Measurements from ENCODE around the gene CACNB3. TPM values are rescaled to one million over a fixed set of nuclear protein-coding genes. Genes with fewer than 3 reads are reported as not detected.

CACNB3 gene
- total RNA-seq, 1 experiment from 2014 or later: 8.9 TPM

- DNase-seq (ENCODE audit: low read depth in 1 of 2, low spot score in 2 of 2): no peak
- peaks cover 2% of the 10 kb centered on the region; the same call in 1 of the 2 replicates for H3K4me1 ChIP-seq (replicated peaks)
- H3K27me3 ChIP-seq (replicated peaks): no peaks in the 10 kb centered on the region
- no peaks in the 10 kb centered on the region for H3K9me3 ChIP-seq (replicated peaks)
- H3K36me3 ChIP-seq: no peaks in the 10 kb centered on the region
- no peak overlapping the region for H3K4me3 ChIP-seq
- no peak overlapping the region for H3K27ac ChIP-seq
These were observed 21.3 kb upstream of the CACNB3 start for GRCh38 chr12:48796976-48797375.

- Histone ChIP-seq H3K4me1 (replicated peaks) (0 out of 2 replicates have a peak, but pooled peaks cover 2% of the 10 kb centered on the region), H3K4me3 (no peak overlapping the region), H3K36me3 (no peaks in the 10 kb centered on the region), H3K27ac (no peak overlapping the region), H3K27me3 (replicated peaks) (no peaks in the 10 kb centered on the region), H3K9me3 (replicated peaks) (no peaks in the 10 kb centered on the region)
- DNase-seq (ENCODE audit: low read depth in 1 of 2, low spot score in 2 of 2): no peak
These were observed 17.8 kb upstream of the CACNB3 start for GRCh38 chr12:48800457-48800856.

DNA sequence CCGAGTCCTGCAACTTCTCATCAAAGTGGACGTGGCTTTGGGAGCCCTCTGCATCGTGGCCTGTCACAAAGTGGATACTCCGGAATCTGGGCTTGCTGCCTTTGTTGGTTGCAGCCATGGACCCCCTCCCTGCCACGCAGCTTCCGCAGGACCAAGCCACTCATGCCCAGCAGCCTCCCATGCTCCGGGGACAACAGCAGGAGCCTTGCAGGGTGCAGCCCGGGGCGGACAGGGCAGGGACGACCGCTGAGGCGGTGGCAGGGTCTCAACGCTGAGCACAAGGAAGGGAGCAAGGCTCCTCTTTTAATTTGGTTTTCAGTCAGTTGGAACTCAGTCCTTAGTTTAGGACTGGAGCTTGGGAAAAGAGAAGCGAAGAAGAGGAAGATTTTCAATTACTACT lies 17.3 kb upstream of the CACNB3 start:
- DNase-seq (ENCODE audit: low read depth in 1 of 2, low spot score in 2 of 2): no peak
- Histone ChIP-seq H3K9me3 (replicated peaks) (no peaks in the 10 kb centered on the region), H3K36me3 (no peaks in the 10 kb centered on the region), H3K27ac (no peak overlapping the region), H3K27me3 (replicated peaks) (no peaks in the 10 kb centered on the region), H3K4me3 (no peak overlapping the region), H3K4me1 (replicated peaks) (0 out of 2 replicates have a peak, but pooled peaks cover 2% of the 10 kb centered on the region)

- Histone ChIP-seq H3K9me3 (replicated peaks) (no peaks in the 10 kb centered on the region), H3K4me1 (replicated peaks) (0 out of 2 replicates have a peak, but pooled peaks cover 2% of the 10 kb centered on the region), H3K27me3 (replicated peaks) (no peaks in the 10 kb centered on the region), H3K36me3 (no peaks in the 10 kb centered on the region), H3K27ac (no peak overlapping the region), H3K4me3 (no peak overlapping the region)
- no peak for DNase-seq (ENCODE audit: low read depth in 1 of 2, low spot score in 2 of 2)
These were observed 14.6 kb upstream of the CACNB3 start for GRCh38 chr12:48803675-48804074.

- Histone ChIP-seq H3K4me3 (no peak overlapping the region), H3K27ac (no peak overlapping the region), H3K36me3 (no peaks in the 10 kb centered on the region), H3K27me3 (replicated peaks) (no peaks in the 10 kb centered on the region), H3K4me1 (replicated peaks) (peaks cover 14% of the 10 kb centered on the region), H3K9me3 (replicated peaks) (no peaks in the 10 kb centered on the region)
- no peak for DNase-seq (ENCODE audit: low read depth in 1 of 2, low spot score in 2 of 2)
These were observed 10.3 kb upstream of the CACNB3 start for GRCh38 chr12:48807981-48808380.

DNA sequence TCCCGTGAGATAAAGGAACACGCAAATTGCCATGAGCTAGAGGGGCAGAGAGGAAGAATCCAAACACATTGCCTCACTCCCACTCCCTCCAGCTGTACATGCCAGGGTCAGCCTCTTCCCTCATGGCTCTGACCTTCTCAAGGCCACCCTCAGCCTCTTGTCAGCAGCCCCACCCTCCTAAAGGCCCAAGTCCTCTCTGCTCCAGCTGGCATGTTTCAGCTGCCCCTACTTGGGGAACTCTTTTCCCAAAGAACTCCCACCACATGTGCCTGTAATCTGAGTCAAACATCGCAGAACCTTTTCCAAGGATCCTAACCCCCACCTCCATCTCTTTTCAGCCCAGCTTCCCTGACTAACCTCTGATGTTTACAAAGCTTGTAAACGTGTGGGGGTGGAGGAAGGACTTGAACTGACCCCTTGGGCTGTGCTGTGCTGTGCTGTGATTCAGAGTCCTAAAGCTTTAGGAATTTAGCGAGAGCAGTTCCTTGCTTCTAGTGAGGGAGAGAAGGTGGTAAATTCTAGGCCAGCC lies 7.3 kb upstream of the CACNB3 start:
- Histone ChIP-seq H3K4me3 (no peak overlapping the region), H3K27ac (no peak overlapping the region), H3K4me1 (replicated peaks) (peaks cover 22% of the 10 kb centered on the region), H3K27me3 (replicated peaks) (no peaks in the 10 kb centered on the region), H3K36me3 (no peaks in the 10 kb centered on the region), H3K9me3 (replicated peaks) (no peaks in the 10 kb centered on the region)
- peak; percentile 63 to 72 for DNase-seq (ENCODE audit: low read depth in 1 of 2, low spot score in 2 of 2)

GRCh38 chr12:48811437-48812090 lies 6.7 kb upstream of the CACNB3 start:
- H3K9me3 ChIP-seq (replicated peaks): no peaks in the 10 kb centered on the region
- H3K27ac ChIP-seq: no peak overlapping the region
- H3K36me3 ChIP-seq: no peaks in the 10 kb centered on the region
- H3K4me3 ChIP-seq: no peak overlapping the region
- DNase-seq (ENCODE audit: low read depth in 1 of 2, low spot score in 2 of 2): no peak
- peaks cover 25% of the 10 kb centered on the region for H3K4me1 ChIP-seq (replicated peaks)
- no peaks in the 10 kb centered on the region for H3K27me3 ChIP-seq (replicated peaks)

- Histone ChIP-seq H3K4me3 (no peak overlapping the region), H3K27ac (no peak overlapping the region)
- no peak for DNase-seq (ENCODE audit: low read depth in 1 of 2, low spot score in 2 of 2)
These were observed 5.9 kb upstream of the CACNB3 start for GRCh38 chr12:48812389-48812788.

GRCh38 chr12:48813465-48814261 lies 4.6 kb upstream of the CACNB3 start:
- DNase-seq (ENCODE audit: low read depth in 1 of 2, low spot score in 2 of 2): no peak
- H3K4me3 ChIP-seq: peak overlapping the region; percentile 55
- H3K27ac ChIP-seq: no peak overlapping the region
- no peaks in the 10 kb centered on the region for H3K36me3 ChIP-seq
- no peaks in the 10 kb centered on the region for H3K27me3 ChIP-seq (replicated peaks)
- no peaks in the 10 kb centered on the region; the same call in 1 of the 2 replicates for H3K9me3 ChIP-seq (replicated peaks)
- peaks cover 29% of the 10 kb centered on the region for H3K4me1 ChIP-seq (replicated peaks)

More at GRCh38 chr12:48812389-48812788, 5.9 kb upstream of the CACNB3 start:
- peaks cover 25% of the 10 kb centered on the region for H3K4me1 ChIP-seq (replicated peaks)
- no peaks in the 10 kb centered on the region for H3K36me3 ChIP-seq
- no peaks in the 10 kb centered on the region; the same call in 1 of the 2 replicates for H3K9me3 ChIP-seq (replicated peaks)
- H3K27me3 ChIP-seq (replicated peaks): no peaks in the 10 kb centered on the region

DNA sequence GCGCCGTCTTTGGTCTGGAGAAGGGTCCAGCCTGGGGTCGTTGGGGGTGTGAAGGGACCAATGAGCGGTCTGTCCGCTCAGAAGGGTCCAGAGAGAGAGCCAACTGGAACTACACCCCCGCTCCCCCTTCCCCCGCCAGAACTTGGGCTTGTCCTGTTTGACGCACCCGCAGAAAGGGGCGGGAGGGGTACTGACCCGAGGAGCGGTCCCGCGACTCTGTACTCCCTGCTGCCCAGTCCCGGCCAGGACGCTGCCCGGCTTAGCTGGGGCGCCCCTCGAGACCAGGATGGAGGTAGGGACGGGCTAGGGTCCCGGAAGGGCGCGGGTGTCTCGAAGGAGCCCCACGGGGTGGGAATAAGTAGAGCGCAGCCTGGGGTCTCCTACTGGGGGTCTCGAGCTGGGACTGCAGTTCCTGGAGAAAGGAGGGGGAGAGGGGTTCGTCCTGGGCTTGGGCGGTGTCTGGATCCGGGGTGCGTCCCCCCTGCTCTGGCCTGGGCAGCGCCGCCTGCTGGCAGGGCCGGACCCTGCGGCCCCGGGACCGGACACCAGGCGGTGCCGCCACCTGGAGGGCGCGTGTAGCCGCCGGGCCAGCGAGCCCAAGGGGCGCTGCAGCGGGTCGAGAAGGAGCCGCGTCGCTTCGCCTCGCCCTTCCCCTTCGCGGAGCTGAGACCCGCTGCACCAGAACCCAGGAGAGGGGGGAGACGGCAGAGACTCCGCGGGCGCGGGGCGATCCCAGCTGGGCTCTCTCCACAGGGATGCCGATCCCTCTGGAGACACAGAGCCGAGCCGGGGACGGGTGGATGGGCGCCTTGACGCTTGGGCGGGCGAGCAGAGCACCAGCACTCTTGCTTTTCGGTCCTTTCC lies 3.8 kb upstream of the CACNB3 start:
- peak; percentile 81 to 84 for DNase-seq (ENCODE audit: low read depth in 1 of 2, low spot score in 2 of 2)
- H3K27ac ChIP-seq: peak overlapping the region; percentile 9; the same call in 1 of the 2 replicates
- peaks cover 34% of the 10 kb centered on the region for H3K4me1 ChIP-seq (replicated peaks)
- no peaks in the 10 kb centered on the region for H3K36me3 ChIP-seq
- H3K4me3 ChIP-seq: peak overlapping the region; percentile 55
- H3K27me3 ChIP-seq (replicated peaks): no peaks in the 10 kb centered on the region
- no peaks in the 10 kb centered on the region; the same call in 1 of the 2 replicates for H3K9me3 ChIP-seq (replicated peaks)

DNA sequence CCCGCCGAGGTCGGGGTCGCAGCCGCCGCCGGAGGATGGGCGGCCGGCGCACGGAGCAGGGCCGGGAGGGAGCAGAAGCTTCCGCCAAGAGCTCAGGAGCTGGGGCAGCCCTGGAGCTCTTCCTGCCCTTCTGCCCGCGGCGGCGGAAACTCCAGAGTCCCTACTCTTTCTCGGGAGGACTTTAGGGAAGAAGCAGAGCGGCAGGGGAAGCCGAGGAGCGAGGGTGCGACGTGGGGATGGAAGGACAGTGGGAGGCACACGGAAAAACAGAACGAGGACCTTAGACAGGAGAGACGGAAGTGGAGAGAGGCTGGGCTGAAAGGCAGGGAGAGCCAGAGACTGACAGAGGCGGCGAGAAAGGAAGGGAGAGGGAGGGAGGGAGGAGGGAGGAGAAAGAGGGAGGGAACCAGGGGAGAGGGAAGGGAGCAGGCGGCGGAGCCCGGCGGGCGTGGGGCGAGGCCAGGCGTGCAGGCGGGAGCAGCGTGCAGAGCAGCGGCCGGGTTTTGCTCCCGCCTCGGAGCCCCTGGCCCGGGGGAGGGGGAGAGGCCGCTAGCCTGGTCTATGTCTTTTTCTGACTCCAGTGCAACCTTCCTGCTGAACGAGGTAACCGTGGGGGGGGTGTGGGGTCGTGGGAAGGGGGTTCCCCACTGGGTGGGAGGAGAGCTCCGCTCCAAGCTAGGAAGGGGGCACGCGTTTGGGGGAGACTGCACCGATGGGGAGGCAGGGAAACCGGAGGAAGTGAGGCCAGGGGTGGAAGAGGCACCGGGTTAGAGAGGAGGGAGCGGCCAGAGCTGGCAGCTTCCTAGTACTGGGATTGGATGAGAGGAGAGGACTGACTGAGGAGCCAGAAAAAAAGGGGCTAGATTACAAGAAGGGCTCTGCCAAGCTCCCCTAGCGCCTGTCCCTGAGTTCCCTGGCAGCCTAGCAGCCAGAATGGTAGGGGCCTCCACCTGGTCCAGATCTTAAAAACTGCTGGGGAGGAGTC lies 2.9 kb upstream of the CACNB3 start:
- peaks cover 33% of the 10 kb centered on the region for H3K4me1 ChIP-seq (replicated peaks)

GRCh38 chr12:48816143-48816854 lies 2.0 kb upstream of the CACNB3 start:
- peaks cover 24% of the 10 kb centered on the region for H3K4me1 ChIP-seq (replicated peaks)
- DNase-seq (ENCODE audit: low read depth in 1 of 2, low spot score in 2 of 2): no peak
- no peak overlapping the region for H3K27ac ChIP-seq
- H3K9me3 ChIP-seq (replicated peaks): no peaks in the 10 kb centered on the region; the same call in 1 of the 2 replicates
- no peaks in the 10 kb centered on the region for H3K27me3 ChIP-seq (replicated peaks)
- H3K36me3 ChIP-seq: no peaks in the 10 kb centered on the region
- H3K4me3 ChIP-seq: no peak overlapping the region

More for the DNA sequence above, 2.9 kb upstream of the CACNB3 start:
- H3K27ac ChIP-seq: peak overlapping the region; percentile 9; the same call in 1 of the 2 replicates
- DNase-seq (ENCODE audit: low read depth in 1 of 2, low spot score in 2 of 2): peak; percentile 81 to 84
- H3K9me3 ChIP-seq (replicated peaks): no peaks in the 10 kb centered on the region; the same call in 1 of the 2 replicates
- no peaks in the 10 kb centered on the region for H3K36me3 ChIP-seq
- no peaks in the 10 kb centered on the region for H3K27me3 ChIP-seq (replicated peaks)
- H3K4me3 ChIP-seq: peak overlapping the region; percentile 55

Data from SJSA1 (cell line).